Activated CD8-positive, alpha-beta T cell treated with anti-CD3 and anti-CD28 coated beads for 36 hours (primary cell): ENCODE results near the gene BEST1. TPM values are rescaled to one million over a fixed set of nuclear protein-coding genes. Genes with fewer than 3 reads are reported as not detected.
A peak's percentile ranks its signal among the peaks of the same experiment; 100 is the strongest.
"Not testable (repeated sequence)": the region's sequence is repeated elsewhere in the genome, so short reads cannot be mapped to it uniquely, and the experiment has no call there.

Experiments used
- ATAC-seq: fragments of 200-7000 bp; cut with Tn5 transposase; one replicate; pipeline ENCODE4 v1.10.0; 2021; ENCODE audit warnings: mild to moderate bottlenecking, moderate library complexity
- CTCF ChIA-PET: fragments of 350-600 bp; sonication (Branson Sonifier 250); formaldehyde crosslinking; loops from one replicate; lab custom pipeline; 2021; ENCODE audit warnings: antibody characterized with exemption; lab: Charles Lee
- POLR2A ChIA-PET: fragments of 350-600 bp; sonication (Branson Sonifier 250); formaldehyde crosslinking; loops from one replicate; lab custom pipeline; 2021; ENCODE audit warnings: antibody characterized with exemption; lab: Charles Lee
- DNase-seq: peaks from one replicate; pipeline ENCODE4 v3.0.0-alpha.2; 2020
- H3K27ac Mint-ChIP-seq: one replicate; pipeline ENCODE4 v1.8.0; 2021; ENCODE audit warnings: mild to moderate bottlenecking, mixed read lengths
- H3K27me3 Mint-ChIP-seq: one replicate; pipeline ENCODE4 v1.8.0; 2021; ENCODE audit warnings: mixed read lengths
- H3K36me3 Mint-ChIP-seq: one replicate; pipeline ENCODE4 v1.8.0; 2021; ENCODE audit warnings: low read depth, mixed read lengths
- H3K4me1 Mint-ChIP-seq: one replicate; pipeline ENCODE4 v1.8.0; 2021; ENCODE audit warnings: low read depth, mixed read lengths
- H3K4me3 Mint-ChIP-seq: one replicate; pipeline ENCODE4 v1.8.0; 2021; ENCODE audit warnings: mild to moderate bottlenecking, moderate library complexity, mixed read lengths
- H3K9me3 Mint-ChIP-seq: one replicate; pipeline ENCODE4 v1.8.0; 2021; ENCODE audit warnings: mixed read lengths
- CTCF ChIP-seq: fragments of 200-600 bp; IDR thresholded peaks from one replicate; pipeline ENCODE4 v1.8.0; 2022; ENCODE audit warnings: antibody characterized with exemption, mild to moderate bottlenecking
- intact Hi-C: fragments of 100-400 bp; cut with micrococcal nuclease; formaldehyde crosslinking; loops from one replicate; pipeline ENCODE4 v1.10.0; 2022
- total RNA-seq, 2 experiments: library from RNA; stranded (reverse); gene quantifications; one replicate each; pipeline ENCODE4 v1.2.3, GENCODE V29; 2021

Gene BEST1
- total RNA-seq, 2 experiments from 2014 or later = 0.61 to 0.83 TPM

- H3K27ac Mint-ChIP-seq = no peak overlapping the region
Observed at GRCh38 chr11:61962213-61963015, 12.3 kb downstream of the BEST1 start.

GRCh38 chr11:61963016-61963281 is 12.8 kb downstream of the BEST1 start:
- DNase-seq (no peak), ATAC-seq (no peak)
- Mint-ChIP-seq H3K27me3 (no peaks in the 10 kb centered on the region), H3K27ac (peak overlapping the region; percentile 53), H3K4me1 (peaks cover 26% of the 10 kb centered on the region), H3K4me3 (no peak overlapping the region), H3K36me3 (peaks cover 34% of the 10 kb centered on the region), H3K9me3 (no peaks in the 10 kb centered on the region)
- ChIA-PET POLR2A (interaction anchor here (2.4 kb wide), 1 partner anchor 16 kb away, joined by 7 read pairs; no protein-coding TSS in a partner anchor), CTCF (interaction anchor here (1.0 to 4.1 kb wide), 4 partner anchors 16 to 145 kb away, joined by 3 to 21 read pairs (median 7); no protein-coding TSS in a partner anchor)
- intact Hi-C loops = loop anchor here (10.0 kb wide), 1 partner anchor 122 kb away; no protein-coding TSS in a partner anchor
- no peak for TF ChIP-seq CTCF

More at GRCh38 chr11:61962213-61963015, 12.3 kb downstream of the BEST1 start:
- H3K36me3 Mint-ChIP-seq = peaks cover 34% of the 10 kb centered on the region
- TF ChIP-seq CTCF = no peak
- ATAC-seq (no peak), DNase-seq (no peak)
- peaks cover 26% of the 10 kb centered on the region for H3K4me1 Mint-ChIP-seq
- intact Hi-C loops = loop anchor here (10.0 kb wide), 1 partner anchor 122 kb away; no protein-coding TSS in a partner anchor
- no peaks in the 10 kb centered on the region for H3K9me3 Mint-ChIP-seq
- no peak overlapping the region for H3K4me3 Mint-ChIP-seq
- no peaks in the 10 kb centered on the region for H3K27me3 Mint-ChIP-seq
- ChIA-PET POLR2A (interaction anchor here (0.6 to 2.4 kb wide), 2 partner anchors 16 to 78 kb away, joined by 3 to 7 read pairs; no protein-coding TSS in a partner anchor), CTCF (interaction anchor here (1.0 to 4.1 kb wide), 4 partner anchors 15 to 146 kb away, joined by 3 to 21 read pairs (median 15); no protein-coding TSS in a partner anchor)

- Mint-ChIP-seq H3K4me3 (no peak overlapping the region), H3K9me3 (no peaks in the 10 kb centered on the region), H3K36me3 (peaks cover 34% of the 10 kb centered on the region), H3K27me3 (no peaks in the 10 kb centered on the region), H3K27ac (peak overlapping the region; percentile 53), H3K4me1 (peaks cover 29% of the 10 kb centered on the region)
- ATAC-seq = no peak
- TF ChIP-seq CTCF = no peak
- POLR2A ChIA-PET = interaction anchor here (0.7 to 2.4 kb wide), 2 partner anchors 9 to 15 kb away, joined by 3 to 7 read pairs; no protein-coding TSS in a partner anchor
- intact Hi-C loops = loop anchor here (2.0 to 10.0 kb wide), 2 partner anchors 61 to 121 kb away; no protein-coding TSS in a partner anchor
- CTCF ChIA-PET = interaction anchor here (1.0 to 3.7 kb wide), 4 partner anchors 16 to 145 kb away, joined by 3 to 13 read pairs (median 7); no protein-coding TSS in a partner anchor
- DNase-seq = no peak
Observed at GRCh38 chr11:61963282-61964057, 13.3 kb downstream of the BEST1 start.

GRCh38 chr11:61964058-61964665 is 14.0 kb downstream of the BEST1 start:
- no peak overlapping the region for H3K4me3 Mint-ChIP-seq
- POLR2A ChIA-PET = interaction anchor here (0.7 to 2.4 kb wide), 2 partner anchors 8 to 14 kb away, joined by 3 to 7 read pairs; no protein-coding TSS in a partner anchor
- CTCF ChIA-PET = interaction anchor here (1.0 to 3.7 kb wide), 2 partner anchors 17 to 63 kb away, joined by 3 to 13 read pairs; no protein-coding TSS in a partner anchor
- intact Hi-C loops = loop anchor here (2.0 to 10.0 kb wide), 2 partner anchors 61 to 121 kb away; no protein-coding TSS in a partner anchor
- no peaks in the 10 kb centered on the region for H3K27me3 Mint-ChIP-seq
- H3K4me1 Mint-ChIP-seq = peaks cover 35% of the 10 kb centered on the region
- ATAC-seq (no peak), DNase-seq (no peak)
- peaks cover 34% of the 10 kb centered on the region for H3K36me3 Mint-ChIP-seq
- H3K27ac Mint-ChIP-seq = no peak overlapping the region
- no peaks in the 10 kb centered on the region for H3K9me3 Mint-ChIP-seq
- TF ChIP-seq CTCF = no peak

- intact Hi-C loops = loop anchor here (2.0 to 10.0 kb wide), 2 partner anchors 60 to 120 kb away; no protein-coding TSS in a partner anchor
Observed at GRCh38 chr11:61964666-61965271, 14.6 kb downstream of the BEST1 start.

More at GRCh38 chr11:61964666-61965271, 14.6 kb downstream of the BEST1 start:
- H3K36me3 Mint-ChIP-seq = peaks cover 34% of the 10 kb centered on the region
- DNase-seq, H3K9me3 Mint-ChIP-seq, H3K27me3 Mint-ChIP-seq, ATAC-seq, H3K27ac Mint-ChIP-seq: not testable (repeated sequence)
- H3K4me3 Mint-ChIP-seq = peak overlapping the region; percentile 86
- H3K4me1 Mint-ChIP-seq = peaks cover 42% of the 10 kb centered on the region
- CTCF ChIA-PET = interaction anchor here (1.0 to 5.1 kb wide), 5 partner anchors 17 to 167 kb away, joined by 3 to 36 read pairs (median 6); no protein-coding TSS in a partner anchor
- POLR2A ChIA-PET = interaction anchor here (0.8 to 2.4 kb wide), 3 partner anchors 10 to 172 kb away, joined by 3 to 7 read pairs (median 4); partner anchors contain the start of genes FEN1 and TMEM258
